Measurements from ENCODE around the gene TTC24.
"Not testable (repeated sequence)": the region's sequence is repeated elsewhere in the genome, so short reads cannot be mapped to it uniquely, and the experiment has no call there.

Gene TTC24

DNA sequence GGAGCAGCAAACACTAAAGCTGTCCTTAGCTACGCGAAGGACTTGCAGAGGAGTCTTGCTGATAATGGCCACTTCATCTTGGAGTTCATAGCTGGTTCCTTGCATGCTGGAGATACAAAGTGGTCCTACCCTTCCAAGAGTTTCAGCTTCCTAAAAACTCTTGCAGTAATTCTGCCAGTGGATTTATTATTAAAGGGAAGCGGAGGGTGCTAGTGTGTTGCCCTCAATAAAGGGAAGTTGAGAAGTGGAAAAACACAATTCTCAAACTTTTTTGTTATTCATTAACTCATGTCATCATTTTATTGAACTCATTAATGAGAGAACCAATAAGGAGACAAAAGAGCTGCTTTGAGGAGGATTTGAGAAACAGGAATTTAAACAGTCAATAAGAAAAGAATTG is 33.1 kb downstream of the TTC24 start:
- no peak for DNase-seq

DNA sequence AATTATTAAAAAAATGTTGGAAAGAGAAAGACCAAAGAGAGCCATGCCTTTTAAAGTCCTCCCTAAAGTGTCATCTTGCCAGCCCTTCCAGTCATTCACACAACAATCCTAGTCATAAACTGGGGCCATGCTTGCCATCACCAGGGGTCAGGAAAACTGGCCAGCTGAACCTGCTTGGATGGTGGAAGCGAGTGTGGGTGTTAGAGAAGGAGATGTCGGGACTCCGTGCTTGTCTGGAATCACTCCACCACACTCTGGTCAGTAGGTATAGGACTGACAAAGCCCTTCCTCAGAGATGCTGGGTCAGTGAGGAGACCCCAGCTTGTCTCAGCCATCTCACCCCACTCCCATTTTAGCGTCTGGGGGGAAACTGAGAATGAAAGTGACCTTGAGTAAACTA is 36.4 kb downstream of the TTC24 start:
- no peak for DNase-seq

DNA sequence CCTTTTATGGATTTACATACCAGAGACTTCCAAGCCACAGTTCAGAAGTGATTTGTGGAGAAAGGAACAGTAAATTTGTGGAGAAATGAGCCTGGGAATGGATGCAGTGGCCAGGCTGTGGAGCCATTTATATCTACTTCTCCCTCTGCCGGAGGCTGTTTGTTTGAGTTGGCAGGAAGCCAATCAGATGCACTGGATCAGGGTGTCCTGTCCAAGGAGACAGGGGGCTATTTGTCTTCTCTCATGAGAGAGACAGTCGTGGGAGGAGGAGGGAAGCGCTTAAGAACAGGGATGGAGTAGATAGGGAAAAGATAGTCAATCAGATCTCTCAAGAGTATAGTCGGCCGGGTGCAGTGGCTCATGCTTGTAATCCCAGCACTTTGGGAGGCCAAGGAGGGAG is 36.9 kb downstream of the TTC24 start:
- no peak for DNase-seq

DNA sequence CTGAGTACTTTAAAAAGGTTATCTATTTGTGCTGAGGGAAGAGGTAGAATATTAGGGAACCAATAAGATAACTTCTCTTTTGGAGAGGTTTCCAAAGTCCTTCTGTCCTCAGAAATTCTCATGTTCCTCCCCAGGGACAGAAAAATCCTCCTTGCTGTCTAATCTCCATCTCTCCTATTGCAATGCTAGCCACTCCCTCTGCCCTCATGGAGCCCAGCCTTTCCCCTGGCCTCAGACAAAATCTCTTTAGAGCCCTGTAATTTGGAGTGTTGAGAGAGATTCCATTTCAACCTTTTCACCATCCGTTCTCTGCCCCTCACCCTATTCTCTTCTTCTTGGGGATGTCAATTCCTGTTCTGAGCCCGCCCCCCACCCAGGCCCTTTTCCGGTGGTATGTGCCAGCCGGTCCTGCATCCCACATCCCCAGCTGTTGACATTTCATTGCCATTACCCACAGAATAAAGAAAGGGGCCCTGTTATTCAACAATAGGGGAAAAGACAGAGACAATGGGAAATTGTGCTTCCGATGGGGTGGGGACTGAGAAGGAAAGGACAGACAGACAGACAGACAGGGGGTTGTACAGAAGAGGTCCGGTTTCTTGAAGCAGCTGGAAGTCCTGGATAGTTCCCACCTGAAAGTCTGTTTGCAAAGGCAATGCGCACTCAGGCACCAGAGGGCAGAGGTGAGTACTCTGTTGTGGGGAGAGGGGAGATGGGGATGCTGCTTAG is 39.5 kb downstream of the TTC24 start, which contains the start of gene HAPLN2:
TSS of gene HAPLN2 (plus strand) at position 563 of the 729 bp plus-strand sequence. CDS start 4,076 bp downstream, outside the sequence.
- DNase-seq: peak in 1 of 4 experiments; percentile 6

DNA sequence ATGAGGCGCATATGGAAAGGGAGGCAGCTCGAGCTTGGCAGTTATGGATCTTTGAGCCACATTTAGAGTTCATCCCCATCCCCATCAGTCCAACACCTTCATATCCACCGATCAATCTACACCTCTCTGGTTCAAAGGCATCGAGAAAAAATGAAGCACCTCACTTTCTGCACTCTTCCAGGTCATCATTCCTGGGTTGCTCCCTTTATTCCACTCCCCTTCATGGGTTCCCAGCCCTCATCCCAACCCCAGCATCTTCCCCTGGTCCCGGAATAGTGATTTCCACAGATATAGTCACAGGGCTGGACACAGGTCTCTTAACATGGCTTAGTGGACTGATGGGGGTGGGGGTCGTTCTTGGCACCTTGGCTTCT is 40.0 kb downstream of the TTC24 start:
- DNase-seq: no peak

DNA sequence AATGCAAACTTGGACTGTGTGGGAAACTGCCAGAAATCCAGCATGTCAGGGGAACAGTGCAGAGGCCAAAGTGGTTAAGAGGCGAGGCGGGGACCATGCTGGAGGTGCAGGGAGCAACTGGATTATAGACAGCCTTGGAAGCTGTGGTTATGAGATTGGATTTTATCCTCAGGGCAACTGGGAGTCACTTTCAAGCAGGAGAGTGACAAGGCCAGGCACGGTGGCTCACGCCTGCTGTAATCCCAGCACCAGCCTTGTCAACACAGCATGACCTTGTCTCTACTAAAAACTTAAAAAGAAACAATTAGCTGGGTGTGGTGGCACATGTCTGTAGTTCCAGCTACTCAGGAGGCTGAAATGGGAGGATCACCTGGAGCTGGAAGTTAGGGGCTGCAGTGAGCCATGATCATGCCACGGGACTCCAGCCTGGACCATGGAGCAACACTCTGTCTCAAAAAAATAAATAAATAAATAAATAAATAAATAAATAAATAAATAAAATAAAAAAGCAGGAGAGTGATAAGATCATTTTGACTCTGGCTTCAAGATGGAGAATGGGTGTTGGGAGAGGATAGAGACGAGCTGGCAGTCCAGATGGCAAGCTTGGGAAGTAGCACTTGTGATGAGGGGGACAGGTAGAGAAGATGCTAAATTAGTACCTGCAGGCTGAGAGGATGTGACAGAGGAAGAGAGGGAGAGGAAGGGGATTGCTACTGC is 43.2 kb downstream of the TTC24 start:
- no peak for DNase-seq

DNA sequence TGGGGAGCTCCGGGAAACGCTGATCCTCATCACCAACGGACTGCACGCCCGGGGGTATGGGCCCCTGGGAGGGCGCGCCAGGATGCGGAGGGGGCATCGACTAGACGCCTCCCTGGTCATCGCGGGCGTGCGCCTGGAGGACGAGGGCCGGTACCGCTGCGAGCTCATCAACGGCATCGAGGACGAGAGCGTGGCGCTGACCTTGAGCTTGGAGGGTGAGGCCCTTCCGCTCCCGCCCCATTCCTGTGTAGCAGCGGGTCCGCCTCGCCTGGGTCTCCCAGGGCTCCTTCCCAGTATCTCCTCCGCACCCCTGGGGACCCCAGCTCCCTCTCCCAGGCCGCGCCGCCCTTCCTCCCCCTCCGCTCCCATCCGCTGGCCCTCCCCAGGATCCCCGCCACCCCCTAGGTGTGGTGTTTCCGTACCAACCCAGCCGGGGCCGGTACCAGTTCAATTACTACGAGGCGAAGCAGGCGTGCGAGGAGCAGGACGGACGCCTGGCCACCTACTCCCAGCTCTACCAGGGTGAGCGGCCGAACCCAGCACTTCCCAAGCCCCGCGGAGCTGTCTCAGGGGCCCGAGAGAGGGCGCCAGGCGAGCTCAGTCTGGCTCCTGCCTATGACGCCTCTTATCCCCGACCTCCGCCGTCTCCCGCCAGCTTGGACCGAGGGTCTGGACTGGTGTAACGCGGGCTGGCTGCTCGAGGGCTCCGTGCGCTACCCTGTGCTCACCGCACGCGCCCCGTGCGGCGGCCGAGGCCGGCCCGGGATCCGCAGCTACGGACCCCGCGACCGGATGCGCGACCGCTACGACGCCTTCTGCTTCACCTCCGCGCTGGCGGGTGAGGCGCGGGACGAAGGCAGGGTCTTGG is 44.7 kb downstream of the TTC24 start:
- DNase-seq: peak in 1 of 4 experiments; percentile 16

DNA sequence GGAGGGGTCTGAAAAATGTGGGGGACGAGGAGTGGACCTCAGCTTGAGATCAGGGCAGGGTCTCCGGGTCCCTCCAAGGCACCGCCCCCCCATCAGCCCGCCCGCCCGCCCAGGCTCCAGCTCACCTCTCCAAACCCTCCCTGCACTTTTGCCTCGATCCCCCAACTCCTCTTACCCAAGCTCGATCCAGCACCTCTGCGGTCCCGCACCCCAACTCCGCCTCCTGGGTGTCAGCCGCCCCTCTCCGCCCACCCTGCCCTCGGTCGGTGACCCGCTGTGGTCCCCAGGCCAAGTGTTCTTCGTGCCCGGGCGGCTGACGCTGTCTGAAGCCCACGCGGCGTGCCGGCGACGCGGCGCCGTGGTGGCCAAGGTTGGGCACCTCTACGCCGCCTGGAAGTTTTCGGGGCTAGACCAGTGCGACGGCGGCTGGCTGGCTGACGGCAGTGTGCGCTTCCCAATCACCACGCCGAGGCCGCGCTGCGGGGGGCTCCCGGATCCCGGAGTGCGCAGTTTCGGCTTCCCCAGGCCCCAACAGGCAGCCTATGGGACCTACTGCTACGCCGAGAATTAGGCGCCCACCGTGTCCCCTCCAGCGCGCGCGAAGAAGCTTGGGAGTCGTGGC is 45.4 kb downstream of the TTC24 start:
- no peak for DNase-seq

DNA sequence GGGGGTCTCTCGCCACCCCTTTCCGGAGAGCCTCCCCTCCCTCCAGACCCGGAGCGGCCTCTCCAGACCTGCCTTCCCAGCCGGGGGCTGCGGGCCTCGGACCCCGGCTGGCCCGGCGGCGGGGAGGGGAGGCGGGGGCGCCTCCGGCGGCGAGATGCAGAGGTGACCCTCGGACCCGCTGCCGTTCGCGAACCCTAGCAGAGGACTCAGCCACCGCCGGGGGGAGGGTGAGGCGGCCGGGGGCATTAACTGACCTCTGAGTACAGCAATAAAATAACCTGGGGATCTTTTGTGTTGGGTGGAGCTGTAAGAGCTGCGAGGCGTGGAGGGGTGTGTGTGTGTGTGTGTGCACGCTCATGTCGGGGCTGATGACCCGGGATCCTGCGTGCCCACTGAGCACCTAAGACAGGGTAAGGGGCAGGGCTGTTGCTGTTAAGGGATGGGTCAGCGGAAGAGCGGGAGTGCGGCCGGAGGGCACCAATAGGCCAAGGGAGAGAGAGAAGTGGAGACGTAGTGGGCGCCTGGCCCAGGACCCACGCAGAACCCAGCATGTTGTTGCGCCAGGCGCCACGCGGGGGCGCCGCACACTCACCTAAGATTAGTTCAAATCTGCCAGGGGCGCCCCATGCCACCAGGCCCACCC is 46.0 kb downstream of the TTC24 start:
- peak; percentile 31 to 72 (median 63) for DNase-seq

DNA sequence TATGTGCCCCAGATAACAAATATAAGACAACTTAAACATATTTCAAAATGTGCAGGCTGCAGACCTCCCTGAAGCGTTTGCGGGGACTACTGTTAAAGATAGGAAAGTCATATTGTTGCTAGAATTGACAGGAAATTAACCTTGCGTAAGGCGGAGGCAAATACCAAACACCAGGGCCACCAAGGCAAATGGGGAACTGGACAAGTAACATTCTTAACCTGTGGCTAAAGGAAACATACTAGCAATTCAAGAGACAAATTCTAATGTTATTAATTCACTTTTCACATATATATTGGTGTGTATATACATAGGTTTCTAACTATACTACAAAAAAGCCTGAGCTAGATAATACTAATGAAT is 46.5 kb downstream of the TTC24 start:
- DNase-seq: no peak

DNA sequence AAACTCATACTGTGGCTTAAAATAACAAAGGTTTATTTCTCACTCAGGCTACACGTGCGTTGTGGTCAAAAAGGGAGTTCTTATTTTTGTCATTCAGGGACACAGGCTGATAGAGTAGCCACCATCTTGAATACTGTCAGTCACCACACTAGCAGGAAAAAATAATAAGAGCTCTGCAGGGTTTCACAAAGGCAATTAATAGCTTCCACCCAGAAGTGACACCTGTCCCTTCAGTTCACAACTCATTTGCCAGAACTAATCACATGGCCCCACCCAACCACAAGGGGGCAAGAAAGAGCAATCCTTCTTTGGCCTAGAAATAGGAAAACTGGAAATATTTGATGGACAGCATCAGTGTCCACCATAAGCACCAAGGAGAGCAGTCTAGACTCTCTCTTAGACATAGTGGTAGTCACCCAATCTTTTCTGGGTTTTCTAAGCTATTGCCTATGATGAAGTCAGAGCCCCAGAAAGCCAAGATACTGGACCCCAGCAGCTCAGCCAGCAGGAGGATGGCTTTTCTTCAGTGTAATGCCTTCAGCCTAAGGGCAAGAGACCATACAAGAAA is 47.9 kb downstream of the TTC24 start:
- no peak for DNase-seq

DNA sequence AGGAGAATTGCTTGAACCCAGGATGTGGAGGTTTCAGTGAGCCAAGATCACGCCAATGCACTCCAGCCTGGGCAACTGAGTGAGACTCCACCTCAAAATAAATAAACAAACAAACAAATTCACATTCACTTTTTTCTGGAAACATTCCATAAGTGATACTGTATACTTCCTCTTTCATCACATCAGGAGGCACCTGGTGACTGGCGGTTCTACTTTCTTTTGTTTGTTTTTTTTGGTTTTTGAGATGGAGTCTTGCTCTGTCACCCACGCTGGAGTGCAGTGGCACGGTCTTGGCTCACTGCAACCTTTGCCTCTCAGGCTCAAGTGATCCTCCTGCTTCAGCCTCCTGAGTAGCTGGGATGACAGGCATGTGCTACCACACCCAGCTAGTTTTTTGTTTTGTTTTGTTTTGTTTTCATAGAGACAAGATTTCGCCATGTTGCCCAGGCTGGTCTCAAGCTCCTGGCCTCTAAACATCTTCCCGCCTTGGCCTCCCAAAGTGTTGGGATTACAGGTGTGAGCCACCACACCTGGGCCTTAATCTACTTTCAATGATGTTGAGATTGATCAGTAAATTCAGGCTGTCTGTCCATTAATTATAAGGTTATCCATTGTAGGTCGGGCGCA is 50.4 kb downstream of the TTC24 start:
- no peak for DNase-seq

DNA sequence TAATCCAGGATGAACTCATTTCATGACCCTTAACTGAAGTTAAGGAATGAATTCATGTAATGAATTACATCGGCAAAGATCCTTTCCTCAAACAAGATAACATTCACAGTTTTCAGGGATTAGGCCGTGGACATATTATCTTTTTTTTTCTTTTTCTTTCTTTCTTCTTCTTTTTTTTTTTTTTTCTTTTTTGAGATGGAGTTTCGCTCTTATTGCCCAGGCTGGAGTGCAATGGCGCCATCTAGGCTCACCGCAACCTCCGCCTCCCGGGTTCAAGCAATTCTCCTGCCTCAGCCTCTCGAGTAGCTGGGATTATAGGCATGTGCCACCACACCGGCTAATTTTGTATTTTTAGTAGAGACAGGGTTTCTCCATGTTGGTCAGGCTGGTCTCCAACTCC is 51.6 kb downstream of the TTC24 start:
- DNase-seq: not testable (repeated sequence)

DNA sequence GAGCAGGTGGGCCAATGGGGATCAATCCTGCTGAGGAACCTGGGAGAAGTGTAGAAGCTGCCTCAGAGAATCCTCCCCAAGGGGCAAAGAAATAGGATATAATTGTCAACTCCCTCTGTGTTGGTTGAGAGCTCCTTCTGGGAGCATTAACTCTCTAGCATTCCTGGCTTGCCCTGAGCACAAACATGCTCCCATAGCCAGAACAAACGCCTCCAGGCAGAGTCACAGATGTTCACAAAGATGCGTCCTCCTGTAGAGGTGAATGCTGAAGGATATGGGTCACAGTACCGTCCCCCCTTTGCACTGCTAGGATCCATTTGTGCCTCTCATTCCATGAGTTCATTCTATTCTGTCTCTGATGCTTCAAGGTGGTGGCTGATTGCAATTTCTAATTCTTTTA is 52.8 kb downstream of the TTC24 start:
- DNase-seq: no peak
